ENCODE measurements around the gene BRD3OS.
A peak's percentile ranks its signal among the peaks of the same experiment; 100 is the strongest.

BRD3OS gene

GRCh38 chr9:133989625-133990365 is 35.5 kb upstream of the BRD3OS start:
- DNase-seq, result no peak

GRCh38 chr9:133990366-133991213 is 34.7 kb upstream of the BRD3OS start:
- no peak for DNase-seq

GRCh38 chr9:133991214-133991921 is 33.9 kb upstream of the BRD3OS start:
- DNase-seq, result no peak

- peak; percentile 42 for DNase-seq
These were observed 33.1 kb upstream of the BRD3OS start, which contains the start of gene VAV2 for GRCh38 chr9:133991964-133992779. VAV2 (minus strand) TSS chr9:133992324; CDS start chr9:133992278, 46 bp downstream.

- peak; percentile 78 for DNase-seq
These were observed 32.3 kb upstream of the BRD3OS start for GRCh38 chr9:133992780-133993634.

GRCh38 chr9:133993635-133994253 is 31.5 kb upstream of the BRD3OS start:
- DNase-seq, result no peak

- peak; percentile 78 for DNase-seq
These were observed 30.8 kb upstream of the BRD3OS start for GRCh38 chr9:133994353-133995011.

- no peak for DNase-seq
These were observed 30.0 kb upstream of the BRD3OS start for GRCh38 chr9:133995012-133995896.

- no peak for DNase-seq
These were observed 28.5 kb upstream of the BRD3OS start for GRCh38 chr9:133996531-133997520.

GRCh38 chr9:133997584-133997983 is 27.7 kb upstream of the BRD3OS start:
- no peak for DNase-seq

GRCh38 chr9:133998915-133999595 is 26.2 kb upstream of the BRD3OS start:
- DNase-seq, result no peak

GRCh38 chr9:133999851-134000265 is 25.4 kb upstream of the BRD3OS start:
- no peak for DNase-seq

GRCh38 chr9:134002796-134003195 is 22.5 kb upstream of the BRD3OS start:
- DNase-seq, result no peak

GRCh38 chr9:134003237-134003636 is 22.0 kb upstream of the BRD3OS start:
- DNase-seq, result no peak

GRCh38 chr9:134004131-134004873 is 21.0 kb upstream of the BRD3OS start:
- no peak for DNase-seq

GRCh38 chr9:134004881-134005280 is 20.4 kb upstream of the BRD3OS start:
- no peak for DNase-seq

GRCh38 chr9:134005381-134005780 is 19.9 kb upstream of the BRD3OS start:
- DNase-seq, result no peak
